DND-41 (cell line): ENCODE results near the gene UBA52.

Source experiments
- EZH2 ChIP-seq: IDR thresholded peaks from 3 replicates; pipeline ENCODE4 v1.6.1; 2012; ENCODE audit warnings: borderline replicate concordance, low read depth, mild to moderate bottlenecking, moderate library complexity, low read length, inconsistent platforms; ENCODE audit not compliant: severe bottlenecking
- TF ChIP-seq, protein P1 (sequence below): IDR thresholded peaks from 2 replicates; pipeline ENCODE4 v1.5.1; 2012; ENCODE audit warnings: borderline replicate concordance, low read length, moderate library complexity, mild to moderate bottlenecking; ENCODE audit not compliant: poor library complexity, severe bottlenecking; ENCODE audit errors: extremely low read depth

DNA sequence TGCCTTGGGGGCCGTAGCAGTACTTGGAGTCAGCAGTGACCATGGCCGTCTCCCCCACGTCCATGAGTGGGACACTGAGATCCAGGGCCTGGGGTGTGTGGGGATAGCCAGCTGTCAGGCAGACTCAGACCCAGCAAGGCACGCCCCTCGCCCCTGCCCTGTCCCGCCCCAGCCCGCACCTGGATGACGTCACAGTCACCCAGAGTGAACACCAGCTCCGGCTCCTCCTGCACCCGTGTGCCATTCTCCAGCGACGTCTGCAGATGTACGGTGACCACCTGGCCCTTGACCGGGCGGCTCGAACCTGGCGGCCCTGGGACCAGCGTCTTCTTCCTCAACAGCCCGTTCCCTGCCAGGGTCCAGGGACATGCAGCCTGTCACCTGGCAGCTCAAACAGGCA lies 32.3 kb upstream of the UBA52 start:
- TF ChIP-seq, protein P1, sequence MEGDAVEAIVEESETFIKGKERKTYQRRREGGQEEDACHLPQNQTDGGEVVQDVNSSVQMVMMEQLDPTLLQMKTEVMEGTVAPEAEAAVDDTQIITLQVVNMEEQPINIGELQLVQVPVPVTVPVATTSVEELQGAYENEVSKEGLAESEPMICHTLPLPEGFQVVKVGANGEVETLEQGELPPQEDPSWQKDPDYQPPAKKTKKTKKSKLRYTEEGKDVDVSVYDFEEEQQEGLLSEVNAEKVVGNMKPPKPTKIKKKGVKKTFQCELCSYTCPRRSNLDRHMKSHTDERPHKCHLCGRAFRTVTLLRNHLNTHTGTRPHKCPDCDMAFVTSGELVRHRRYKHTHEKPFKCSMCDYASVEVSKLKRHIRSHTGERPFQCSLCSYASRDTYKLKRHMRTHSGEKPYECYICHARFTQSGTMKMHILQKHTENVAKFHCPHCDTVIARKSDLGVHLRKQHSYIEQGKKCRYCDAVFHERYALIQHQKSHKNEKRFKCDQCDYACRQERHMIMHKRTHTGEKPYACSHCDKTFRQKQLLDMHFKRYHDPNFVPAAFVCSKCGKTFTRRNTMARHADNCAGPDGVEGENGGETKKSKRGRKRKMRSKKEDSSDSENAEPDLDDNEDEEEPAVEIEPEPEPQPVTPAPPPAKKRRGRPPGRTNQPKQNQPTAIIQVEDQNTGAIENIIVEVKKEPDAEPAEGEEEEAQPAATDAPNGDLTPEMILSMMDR: no peak
- no peak for TF ChIP-seq EZH2
